CD4-positive, alpha-beta T cell treated with Interleukin-4 for 1 hour (primary cell): ENCODE data around the gene CYB561A3.

Experiments used
- DNase-seq, 2 donors: peaks; one replicate each; pipeline ENCODE4 v3.0.0-alpha.2; 2020 to 2022

Gene CYB561A3

GRCh38 chr11:61369372-61370348 is 8.0 kb upstream of the CYB561A3 start:
- DNase-seq, result no peak

- DNase-seq, result no peak
These were observed 7.0 kb upstream of the CYB561A3 start for GRCh38 chr11:61368646-61369045.

- DNase-seq, result no peak
These were observed 5.7 kb upstream of the CYB561A3 start for GRCh38 chr11:61367406-61367805.

- no peak for DNase-seq
These were observed 2.5 kb upstream of the CYB561A3 start for GRCh38 chr11:61364012-61364675.

GRCh38 chr11:61362542-61362875 is 827 bp upstream of the CYB561A3 start:
- peak in 1 of 2 donors; percentile 27 for DNase-seq

GRCh38 chr11:61361237-61361740 is 393 bp downstream of the CYB561A3 start:
- no peak for DNase-seq

- DNase-seq, result no peak
These were observed 2.2 kb downstream of the CYB561A3 start for GRCh38 chr11:61359516-61359915.

- no peak for DNase-seq
These were observed 3.1 kb downstream of the CYB561A3 start for GRCh38 chr11:61358566-61358965.

GRCh38 chr11:61357894-61358239 is 3.8 kb downstream of the CYB561A3 start:
- no peak for DNase-seq

GRCh38 chr11:61357233-61357893 is 4.3 kb downstream of the CYB561A3 start:
- DNase-seq, result peak; percentile 7 to 79

GRCh38 chr11:61356706-61357105 is 5.0 kb downstream of the CYB561A3 start:
- DNase-seq, result peak in 1 of 2 donors; percentile 35

- DNase-seq, result no peak
These were observed 7.5 kb downstream of the CYB561A3 start for GRCh38 chr11:61354208-61354607.

GRCh38 chr11:61353131-61354067 is 8.3 kb downstream of the CYB561A3 start:
- DNase-seq, result no peak

GRCh38 chr11:61352038-61352437 is 9.6 kb downstream of the CYB561A3 start:
- no peak for DNase-seq

- no peak for DNase-seq
These were observed 10.9 kb downstream of the CYB561A3 start for GRCh38 chr11:61350803-61351202.

- DNase-seq, result no peak
These were observed 11.3 kb downstream of the CYB561A3 start for GRCh38 chr11:61350336-61350735.

- DNase-seq, result no peak
These were observed 11.8 kb downstream of the CYB561A3 start for GRCh38 chr11:61349916-61350315.

GRCh38 chr11:61349189-61349751 is 12.4 kb downstream of the CYB561A3 start:
- DNase-seq, result no peak

- DNase-seq, result peak in 1 of 2 donors; percentile 77
These were observed 13.7 kb downstream of the CYB561A3 start for GRCh38 chr11:61347916-61348461.

GRCh38 chr11:61345954-61346843 is 15.5 kb downstream of the CYB561A3 start:
- DNase-seq, result no peak
